ENCODE results near the gene STK10. TPM values are rescaled to one million over a fixed set of nuclear protein-coding genes. Genes with fewer than 3 reads are reported as not detected.

The STK10 gene
- polyA plus RNA-seq, 1 donor (not counting 4 experiments of a cell fraction or from before 2014, with no cell fraction given): 19.8 TPM

- DNase-seq (ENCODE audit: low read depth, low spot score): no peak
- H3K4me3 ChIP-seq (ENCODE audit: control insufficient read depth in 2 of 3, extremely low read depth in 1 of 3, insufficient read depth in 2 of 3, low read depth in 1 of 3, low read length in 3 of 3): no peak overlapping the region
- H3K36me3 ChIP-seq (ENCODE audit: control insufficient read depth in 2 of 2, extremely low read depth in 1 of 2, insufficient read depth in 2 of 2, low read length in 2 of 2): peaks cover 3 to 4% of the 10 kb centered on the region in 2 experiments
- H3K4me1 ChIP-seq (ENCODE audit: control insufficient read depth, extremely low read depth, insufficient read depth, low read length): peaks cover 16% of the 10 kb centered on the region
- H3K27ac ChIP-seq (ENCODE audit: control insufficient read depth, insufficient read depth, low read length): no peak overlapping the region
- H3K4me2 ChIP-seq (ENCODE audit: control insufficient read depth, extremely low read depth, insufficient read depth, low read depth, low read length): no peak overlapping the region
- H3K79me2 ChIP-seq (ENCODE audit: control insufficient read depth, insufficient read depth, low read length): peaks cover 69% of the 10 kb centered on the region
- H3K9ac ChIP-seq (ENCODE audit: control insufficient read depth, extremely low read depth, insufficient read depth, low read length): no peak overlapping the region
- H4K20me1 ChIP-seq (ENCODE audit: control insufficient read depth, extremely low read depth, insufficient read depth, low read length): peaks cover 17% of the 10 kb centered on the region
- H3K9me3 ChIP-seq (ENCODE audit: control insufficient read depth, low read depth, low read length): no peaks in the 10 kb centered on the region
- no peak overlapping the region for H2AFZ ChIP-seq (ENCODE audit: control insufficient read depth, low read length)
- TF ChIP-seq CTCF (optimal IDR thresholded peaks at IDR 0.05 in 1 of 3, IDR thresholded peaks at IDR 0.05 in 1 of 3, conservative IDR thresholded peaks at IDR 0.05 in 1 of 3; ENCODE audit: extremely low read depth in 1 of 3, insufficient read depth in 2 of 3, low read length in 3 of 3) (no peak), EZH2 (IDR thresholded peaks at IDR 0.05; ENCODE audit: low read length) (no peak)
- FAIRE-seq: no peak
- no peaks in the 10 kb centered on the region for H3K9me1 ChIP-seq (ENCODE audit: control insufficient read depth, extremely low read depth, insufficient read depth, low read length)
- dilution Hi-C loops (cut with MboI; ENCODE audit: extremely low pct_ligation_motif_present, low sequenced_read_pairs): no loop called here
- no peaks in the 10 kb centered on the region for H3K27me3 ChIP-seq (ENCODE audit: control insufficient read depth, extremely low read depth, insufficient read depth, low read length)
Observed at GRCh38 chr5:172140866-172141265, 47.2 kb downstream of the STK10 start.

GRCh38 chr5:172140120-172140519 lies 47.9 kb downstream of the STK10 start:
- H4K20me1 ChIP-seq (ENCODE audit: control insufficient read depth, extremely low read depth, insufficient read depth, low read length): peaks cover 14% of the 10 kb centered on the region
- H3K27ac ChIP-seq (ENCODE audit: control insufficient read depth, insufficient read depth, low read length): no peak overlapping the region
- peaks cover 66% of the 10 kb centered on the region for H3K79me2 ChIP-seq (ENCODE audit: control insufficient read depth, insufficient read depth, low read length)
- H3K4me3 ChIP-seq (ENCODE audit: control insufficient read depth in 2 of 3, extremely low read depth in 1 of 3, insufficient read depth in 2 of 3, low read depth in 1 of 3, low read length in 3 of 3): no peak overlapping the region
- H3K9me3 ChIP-seq (ENCODE audit: control insufficient read depth, low read depth, low read length): no peaks in the 10 kb centered on the region
- H3K9me1 ChIP-seq (ENCODE audit: control insufficient read depth, extremely low read depth, insufficient read depth, low read length): no peaks in the 10 kb centered on the region
- H3K4me1 ChIP-seq (ENCODE audit: control insufficient read depth, extremely low read depth, insufficient read depth, low read length): peaks cover 9% of the 10 kb centered on the region
- TF ChIP-seq CTCF (optimal IDR thresholded peaks at IDR 0.05 in 1 of 3, IDR thresholded peaks at IDR 0.05 in 1 of 3, conservative IDR thresholded peaks at IDR 0.05 in 1 of 3; ENCODE audit: extremely low read depth in 1 of 3, insufficient read depth in 2 of 3, low read length in 3 of 3): no peak
- TF ChIP-seq EZH2 (IDR thresholded peaks at IDR 0.05; ENCODE audit: low read length): no peak
- dilution Hi-C loops (cut with MboI; ENCODE audit: extremely low pct_ligation_motif_present, low sequenced_read_pairs): no loop called here
- no peak overlapping the region for H3K9ac ChIP-seq (ENCODE audit: control insufficient read depth, extremely low read depth, insufficient read depth, low read length)
- H3K27me3 ChIP-seq (ENCODE audit: control insufficient read depth, extremely low read depth, insufficient read depth, low read length): no peaks in the 10 kb centered on the region
- peaks cover 3 to 4% of the 10 kb centered on the region in 2 experiments for H3K36me3 ChIP-seq (ENCODE audit: control insufficient read depth in 2 of 2, extremely low read depth in 1 of 2, insufficient read depth in 2 of 2, low read length in 2 of 2)
- H3K4me2 ChIP-seq (ENCODE audit: control insufficient read depth, extremely low read depth, insufficient read depth, low read depth, low read length): no peak overlapping the region
- DNase-seq (ENCODE audit: low read depth, low spot score) (no peak), FAIRE-seq (no peak)
- no peak overlapping the region for H2AFZ ChIP-seq (ENCODE audit: control insufficient read depth, low read length)
